K562 (cell line): Measurements from ENCODE around the gene TBC1D17. TPM values are rescaled to one million over a fixed set of nuclear protein-coding genes. Genes with fewer than 3 reads are reported as not detected.

ENCODE experiments used
- CBX5 ChIP-seq: IDR thresholded peaks from 2 replicates; pipeline ENCODE4 v1.6.1; 2014; ENCODE audit warnings: low read depth, borderline replicate concordance
- EHMT2 ChIP-seq: fragments of 450-650 bp; IDR thresholded peaks from 2 replicates; pipeline ENCODE4 v1.6.1; 2018; ENCODE audit warnings: antibody characterized with exemption
- ETV5 ChIP-seq: sonication (generic); formaldehyde crosslinking; IDR thresholded peaks from 2 replicates; pipeline ENCODE4 v1.4.0; 2020; ENCODE audit warnings: low read depth, mild to moderate bottlenecking, missing genetic modification reagents
- RFX7 ChIP-seq: fragments of 250-450 bp; sonication (Bioruptor Pico); IDR thresholded peaks from 2 replicates; pipeline ENCODE4 v1.5.1; 2021; ENCODE audit warnings: mild to moderate bottlenecking
- SP1 ChIP-seq: sonication (generic); formaldehyde crosslinking; IDR thresholded peaks from 2 replicates; pipeline ENCODE4 v1.8.1; 2022; ENCODE audit warnings: mild to moderate bottlenecking, missing genetic modification reagents
- ZBTB17 ChIP-seq: fragments of 450-650 bp; formaldehyde crosslinking; IDR thresholded peaks from 2 replicates; pipeline ENCODE4 v1.4.0; 2020; ENCODE audit warnings: mild to moderate bottlenecking
- ZBTB40 ChIP-seq, 2 experiments: fragments of 450-650 bp in 1 of 2; sonication (generic) in 1 of 2; formaldehyde crosslinking in 1 of 2; IDR thresholded peaks; 2 replicates each; pipeline versions ENCODE4 v1.7.1 to v1.9.0; 2016 to 2022; ENCODE audit warnings: inconsistent platforms in 1 of 2, mild to moderate bottlenecking in 1 of 2, missing genetic modification reagents in 1 of 2
- ZNF561 ChIP-seq: fragments of 450-650 bp; formaldehyde crosslinking; conservative IDR thresholded peaks from 2 replicates; pipeline ENCODE4 v1.4.0; 2020; ENCODE audit warnings: mild to moderate bottlenecking, moderate library complexity
- ZNF584 ChIP-seq: fragments of 200-800 bp; sonication (Bioruptor generic); IDR thresholded peaks from 2 replicates; pipeline ENCODE4 v1.6.1; 2016; ENCODE audit warnings: low read depth, mild to moderate bottlenecking, missing genetic modification characterization, missing compliant biosample characterization
- ZNF655 ChIP-seq: fragments of 250-450 bp; sonication (Bioruptor Pico); IDR thresholded peaks from 2 replicates; pipeline ENCODE4 v1.5.0; 2021
- polyA plus RNA-seq, 8 experiments: library from polyadenylated mRNA; depleted of rRNA in 4 of 8; stranded (reverse) in 5 of 8; unstranded in 3 of 8; fragments of >200 nt; fragmentation: Nextera tagmentation in 2 of 8; fragmentation: Illumina TruSeq in 1 of 8; extraction: Ambion mirVana in 2 of 8; extraction: Trizol in 1 of 8; gene quantifications; 2 replicates each; pipeline versions ENCODE4 v1.2.1 to v1.2.3, GENCODE V29; 2011 to 2014; ENCODE audit warnings: inconsistent platforms in 1 of 8, missing spikeins in 1 of 8
- total RNA-seq, 7 experiments: library from RNA; depleted of rRNA in 6 of 7; stranded (reverse); fragments of >200 nt in 6 of 7; fragmentation: Illumina TruSeq in 2 of 7; extraction: Trizol in 2 of 7; gene quantifications; 2 replicates each; pipeline versions ENCODE4 v1.2.1 to v1.2.3, GENCODE V29; 2011 to 2021; ENCODE audit warnings: low replicate concordance in 1 of 7
- TF ChIP-seq, protein P1 (sequence below): fragments of 250-450 bp; sonication (Bioruptor Pico); IDR thresholded peaks from 2 replicates; pipeline ENCODE4 v1.5.0; 2021; ENCODE audit warnings: mild to moderate bottlenecking, moderate library complexity

TBC1D17 gene
- total and polyA plus RNA-seq, 9 of the 15 experiments (the other 6 are each of a cell fraction or from before 2014, with no cell fraction given): 0.42 to 16.0 (median 3.8) TPM

DNA sequence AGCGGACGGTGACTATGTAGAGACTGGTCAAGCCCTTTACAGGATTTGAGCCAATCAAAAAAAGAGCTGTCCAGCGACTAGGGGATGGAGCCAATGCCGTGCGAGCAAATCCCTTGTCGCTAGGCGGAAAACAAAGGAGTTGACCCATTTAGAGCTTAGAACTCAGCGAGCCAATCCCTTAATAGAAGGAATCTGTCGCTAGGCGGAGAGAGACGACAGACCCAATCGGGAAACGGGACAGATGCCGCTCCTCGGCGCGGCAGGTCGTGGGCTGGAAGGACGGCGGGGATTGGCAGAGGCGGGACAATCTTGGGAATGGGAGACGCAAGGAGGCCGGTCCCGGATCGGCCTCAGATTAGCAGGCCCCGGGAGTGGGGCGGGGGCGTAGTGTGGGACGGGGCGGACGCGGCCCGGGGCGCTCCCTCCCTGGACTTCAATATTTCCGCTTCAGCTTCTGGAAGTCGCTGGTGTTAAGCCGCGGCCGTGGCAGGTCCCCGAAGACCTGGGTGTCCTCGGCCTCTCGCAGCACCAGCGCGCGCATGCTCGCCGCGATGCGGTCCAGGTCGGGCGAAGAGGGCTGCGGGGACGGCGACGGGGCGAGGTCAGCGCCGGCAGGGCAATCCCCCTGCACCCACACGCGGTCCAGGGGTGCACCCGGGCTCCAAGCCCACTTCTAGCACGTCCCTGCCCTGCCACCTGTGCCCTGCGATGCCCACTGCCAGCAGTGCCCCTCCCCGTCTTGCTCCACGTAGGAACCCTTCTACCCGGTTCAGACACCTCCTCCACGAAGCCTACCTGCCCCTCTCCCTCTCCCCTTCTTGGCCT, 7.8 kb upstream of the TBC1D17 start (continued):
- TF ChIP-seq ZBTB17 (peak; percentile 29; the same call in 1 of the 2 replicates), ZNF584 (CRISPR knock-in tag) (no peak), ZBTB40 (IDR thresholded peaks at IDR 0.05) (no peak), ZBTB40 (CRISPR knock-in tag; IDR thresholded peaks at IDR 0.05) (no peak), RFX7 (CRISPR knock-in tag) (no peak), ZNF561 (CRISPR knock-in tag) (no peak), ETV5 (0 out of 2 replicates have a peak, but pooled peaks have one; percentile 52), ZNF655 (CRISPR knock-in tag) (no peak), EHMT2 (no peak), SP1 (CRISPR knock-in tag) (peak; percentile 77), CBX5 (no peak; the same call in 1 of the 2 replicates)
- TF ChIP-seq, protein P1, sequence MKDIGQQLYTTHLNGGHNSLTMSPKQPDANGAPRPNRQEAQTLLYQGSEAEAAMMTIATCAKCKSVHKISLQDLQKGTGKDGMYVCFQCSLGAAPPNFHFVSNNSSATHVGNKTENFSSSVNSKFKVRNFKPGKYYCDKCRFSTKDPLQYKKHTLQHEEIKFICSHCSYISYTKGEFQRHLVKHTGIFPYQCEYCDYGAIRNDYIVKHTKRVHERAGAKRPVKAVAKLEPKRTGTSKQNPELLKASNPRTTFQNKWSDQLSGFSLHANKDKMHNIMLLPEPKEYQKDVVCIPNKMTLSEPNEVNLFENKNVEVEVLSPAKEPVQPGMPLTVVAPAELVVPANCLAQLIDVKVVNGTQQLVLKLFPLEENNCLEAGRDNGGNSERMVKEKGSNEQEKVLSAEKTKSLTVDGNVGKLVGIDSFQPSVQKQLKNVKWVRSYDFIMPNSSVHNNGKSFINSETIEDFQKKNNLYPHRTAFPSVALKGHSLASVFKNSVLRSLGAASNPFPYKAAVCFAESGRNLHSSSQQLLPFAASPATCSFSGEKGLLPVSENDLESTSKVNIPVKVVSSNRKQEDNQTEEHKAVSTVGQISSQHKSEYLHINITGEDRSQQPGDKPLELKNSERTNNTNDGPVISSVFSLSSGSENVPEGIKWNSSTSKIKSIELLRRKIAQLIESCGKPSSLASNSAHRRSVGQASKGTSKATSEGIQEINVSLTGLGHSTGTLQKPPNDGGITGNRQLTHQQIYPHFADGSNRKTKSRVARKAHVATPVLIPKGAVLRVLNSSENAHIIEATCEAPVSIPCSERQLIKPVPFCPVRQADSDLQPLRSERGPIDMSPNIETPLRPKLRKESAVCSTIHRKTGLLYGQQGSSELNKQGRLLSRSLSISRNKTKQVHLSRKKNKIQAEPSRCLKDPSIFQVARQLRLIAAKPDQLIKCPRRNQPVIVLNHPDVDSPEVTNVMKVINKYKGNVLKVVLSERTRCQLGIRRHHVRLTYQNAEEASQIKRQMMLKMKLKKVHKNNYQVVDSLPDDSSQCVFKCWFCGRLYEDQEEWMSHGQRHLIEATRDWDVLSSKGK: no peak
